ENCODE results near the gene NEK11.

GRCh38 chr3:131361464-131362421, 335.1 kb downstream of the NEK11 start:
- no peak for TF ChIP-seq CTCF (IDR thresholded peaks at IDR 0.05; ENCODE audit: borderline replicate concordance, extremely low read depth, low read length, poor library complexity, severe bottlenecking)
- TF ChIP-seq EZH2 (IDR thresholded peaks at IDR 0.05; ENCODE audit: borderline replicate concordance, low read depth, low read length, severe bottlenecking): no peak

All from DND-41 (cell line).